GM18502 (cell line): Measurements from ENCODE around the gene CCL27.

Source experiments
- ATAC-seq: cut with Tn5 transposase; IDR thresholded peaks from one replicate; pipeline ENCODE4 v1.9.1; 2021; ENCODE audit warnings: mild to moderate bottlenecking; ENCODE audit not compliant: unreplicated experiment, poor library complexity

Gene CCL27

GRCh38 chr9:34662526-34663302, at the start of gene CCL27:
Gene CCL27 (minus strand): TSS chr9:34662657. CDS start chr9:34662633, 24 bp downstream.
- no peak for ATAC-seq

GRCh38 chr9:34712140-34712539, 49.7 kb upstream of the CCL27 start:
- no peak for ATAC-seq

GRCh38 chr9:34710023-34710422, 47.6 kb upstream of the CCL27 start, which contains the start of gene CCL21:
Gene CCL21 (minus strand): TSS chr9:34710136. CDS start chr9:34710066, 70 bp downstream.
- ATAC-seq, result no peak

- ATAC-seq, result no peak
Measured at GRCh38 chr9:34709196-34709978, 46.9 kb upstream of the CCL27 start.

- no peak for ATAC-seq
Measured at GRCh38 chr9:34707130-34707529, 44.7 kb upstream of the CCL27 start.

- ATAC-seq, result peak; percentile 75
Measured at GRCh38 chr9:34701769-34702736, 39.6 kb upstream of the CCL27 start.

GRCh38 chr9:34701023-34701768, 38.7 kb upstream of the CCL27 start:
- ATAC-seq, result no peak

GRCh38 chr9:34694811-34695210, 32.4 kb upstream of the CCL27 start:
- ATAC-seq, result no peak

- no peak for ATAC-seq
Measured at GRCh38 chr9:34693560-34693959, 31.1 kb upstream of the CCL27 start.

- ATAC-seq, result no peak
Measured at GRCh38 chr9:34691936-34692315, 29.5 kb upstream of the CCL27 start.

GRCh38 chr9:34690983-34691935, 28.8 kb upstream of the CCL27 start, which contains the start of gene CCL19:
Gene CCL19 (minus strand): TSS chr9:34691276. CDS start chr9:34691139, 137 bp downstream.
- ATAC-seq, result no peak

GRCh38 chr9:34689512-34689911, 27.1 kb upstream of the CCL27 start:
- no peak for ATAC-seq

- no peak for ATAC-seq
Measured at GRCh38 chr9:34689116-34689470, 26.6 kb upstream of the CCL27 start.

- no peak for ATAC-seq
Measured at GRCh38 chr9:34688329-34689115, 26.1 kb upstream of the CCL27 start.

- ATAC-seq, result no peak
Measured at GRCh38 chr9:34687276-34688030, 25.0 kb upstream of the CCL27 start.

GRCh38 chr9:34686732-34687131, 24.3 kb upstream of the CCL27 start:
- no peak for ATAC-seq

- ATAC-seq, result no peak
Measured at GRCh38 chr9:34686231-34686630, 23.8 kb upstream of the CCL27 start.
